CD14-positive monocyte (primary cell): ENCODE data around the gene FAM151B. TPM values are rescaled to one million over a fixed set of nuclear protein-coding genes. Genes with fewer than 3 reads are reported as not detected.
"Not testable (repeated sequence)": the region's sequence is repeated elsewhere in the genome, so short reads cannot be mapped to it uniquely, and the experiment has no call there.

Source experiments
- DNase-seq, 3 donors: peaks; one replicate each; pipeline ENCODE4 v3.0.0-alpha.2; 2011 to 2022
- H2AFZ ChIP-seq: 2 replicates; pipeline ENCODE4 v1.6.0; 2012; ENCODE audit warnings: mild to moderate bottlenecking, low read depth, low read length, inconsistent platforms; ENCODE audit not compliant: insufficient read depth, poor library complexity, severe bottlenecking
- H3K27ac ChIP-seq, 2 donors: 1 replicate in 1 of 2; 2 replicates in 1 of 2; pipeline ENCODE4 v1.5.1; 2012 to 2013; ENCODE audit warnings: low read length in 2 of 2, control low read depth in 1 of 2, inconsistent platforms in 1 of 2, low read depth in 1 of 2, mild to moderate bottlenecking in 1 of 2
- H3K27me3 ChIP-seq, 2 donors: one replicate each; pipeline versions ENCODE4 v1.6.0 to v1.6.1; 2011 to 2013; ENCODE audit warnings: low read length in 2 of 2; ENCODE audit not compliant: control insufficient read depth in 2 of 2, insufficient read depth in 2 of 2
- H3K36me3 ChIP-seq, 2 donors: replicated peaks in 1 of 2; 1 replicate in 1 of 2; 2 replicates in 1 of 2; pipeline versions ENCODE4 v1.5.1 to v1.6.1; 2012 to 2013; ENCODE audit warnings: low read length in 2 of 2, control low read depth in 1 of 2, inconsistent platforms in 1 of 2, mild to moderate bottlenecking in 1 of 2; ENCODE audit not compliant: insufficient read depth in 2 of 2, control insufficient read depth in 1 of 2
- H3K4me1 ChIP-seq, 2 donors: 1 replicate in 1 of 2; 2 replicates in 1 of 2; pipeline versions ENCODE4 v1.5.1 to v1.6.1; 2012 to 2013; ENCODE audit warnings: low read length in 2 of 2, control low read depth in 1 of 2, inconsistent platforms in 1 of 2, mild to moderate bottlenecking in 1 of 2, moderate library complexity in 1 of 2; ENCODE audit not compliant: insufficient read depth in 2 of 2, control insufficient read depth in 1 of 2
- H3K4me2 ChIP-seq: replicated peaks from 2 replicates; pipeline ENCODE3; 2012; ENCODE audit warnings: low read length, moderate library complexity, mild to moderate bottlenecking; ENCODE audit not compliant: poor library complexity, severe bottlenecking; ENCODE audit errors: extremely low read depth
- H3K4me3 ChIP-seq, 3 experiments: fragments of 200-600 bp in 1 of 3; sonication (generic) in 1 of 3; replicated peaks in 1 of 3; 1 replicate in 2 of 3; 2 replicates in 1 of 3; pipeline ENCODE4 v1.5.1; 2011 to 2013; ENCODE audit warnings: low read length in 3 of 3, mild to moderate bottlenecking in 3 of 3, control low read depth in 2 of 3, low read depth in 2 of 3, inconsistent platforms in 1 of 3, moderate library complexity in 1 of 3
- H3K79me2 ChIP-seq: 2 replicates; pipeline ENCODE4 v1.6.0; 2012; ENCODE audit warnings: mild to moderate bottlenecking, control low read depth, inconsistent platforms, low read length, moderate library complexity; ENCODE audit not compliant: insufficient read depth
- H3K9ac ChIP-seq: 2 replicates; pipeline ENCODE4 v1.6.0; 2017; ENCODE audit warnings: low read length, mild to moderate bottlenecking; ENCODE audit not compliant: insufficient read depth, poor library complexity, severe bottlenecking
- H3K9me3 ChIP-seq, 2 donors: replicated peaks in 1 of 2; 1 replicate in 1 of 2; 2 replicates in 1 of 2; pipeline versions ENCODE4 v1.5.1 to v1.6.1; 2012 to 2013; ENCODE audit warnings: low read length in 2 of 2, control low read depth in 1 of 2; ENCODE audit not compliant: control insufficient read depth in 1 of 2, insufficient read depth in 1 of 2
- H4K20me1 ChIP-seq: 2 replicates; pipeline ENCODE4 v1.6.0; 2012; ENCODE audit warnings: mild to moderate bottlenecking, low read length, control low read depth, moderate library complexity; ENCODE audit not compliant: insufficient read depth
- H3K27ac Mint-ChIP-seq, 7 donors: one replicate each; pipeline ENCODE4 v1.8.0; 2020; ENCODE audit warnings: mild to moderate bottlenecking in 7 of 7, mixed read lengths in 7 of 7, moderate library complexity in 6 of 7, inconsistent platforms in 2 of 7
- H3K27me3 Mint-ChIP-seq, 3 donors: one replicate each; pipeline ENCODE4 v1.8.0; 2021 to 2022; ENCODE audit warnings: low read depth in 3 of 3, mild to moderate bottlenecking in 3 of 3, mixed read lengths in 3 of 3, moderate library complexity in 3 of 3, inconsistent platforms in 1 of 3
- H3K36me3 Mint-ChIP-seq, 2 donors: one replicate each; pipeline ENCODE4 v1.8.0; 2020; ENCODE audit warnings: mixed read lengths in 2 of 2, inconsistent platforms in 1 of 2, mild to moderate bottlenecking in 1 of 2
- H3K4me1 Mint-ChIP-seq: one replicate; pipeline ENCODE4 v1.8.0; 2020; ENCODE audit warnings: mild to moderate bottlenecking, mixed read lengths
- H3K4me3 Mint-ChIP-seq, 2 donors: one replicate each; pipeline ENCODE4 v1.8.0; 2020; ENCODE audit warnings: mild to moderate bottlenecking in 2 of 2, mixed read lengths in 2 of 2, moderate library complexity in 1 of 2
- H3K9me3 Mint-ChIP-seq, 7 donors: one replicate each; pipeline ENCODE4 v1.8.0; 2020 to 2022; ENCODE audit warnings: mixed read lengths in 7 of 7, mild to moderate bottlenecking in 6 of 7, moderate library complexity in 6 of 7, inconsistent platforms in 2 of 7
- CTCF ChIP-seq: fragments of 200-600 bp; IDR thresholded peaks from one replicate; pipeline ENCODE4 v1.8.0; 2022; ENCODE audit warnings: antibody characterized with exemption, mild to moderate bottlenecking
- WGBS: methylation state at CpG from one replicate; pipeline ENCODE4 v1.1.5; 2013; ENCODE audit warnings: missing lambda C conversion rate; ENCODE audit not compliant: insufficient coverage; 5-methylcytosine and 5-hydroxymethylcytosine counted together
- intact Hi-C, 2 donors: fragments of 100-400 bp; cut with micrococcal nuclease; formaldehyde crosslinking; loops; one replicate each; pipeline versions ENCODE4 v1.15.0 to v1.15.1; 2023
- polyA plus RNA-seq, 3 donors: library from polyadenylated mRNA; depleted of rRNA in 1 of 3; unstranded in 2 of 3; stranded (reverse) in 1 of 3; fragments of 300-500 nt in 2 of 3; fragments of >200 nt in 1 of 3; fragmentation: Illumina TruSeq in 2 of 3; gene quantifications; 1 replicate in 2 of 3; 2 replicates in 1 of 3; pipeline ENCODE4 v1.2.3, GENCODE V29; 2012 to 2021

Gene FAM151B
- polyA plus RNA-seq, 3 donors, result 3.2 to 10.2 (median 4.5) TPM

- Histone ChIP-seq H3K36me3 (peaks cover 5 to 18% of the 10 kb centered on the region in 2 donors), H3K79me2 (peaks cover 70% of the 10 kb centered on the region), H3K4me2 (no peak overlapping the region), H3K9me3 (no peaks in the 10 kb centered on the region), H3K4me1 (peaks cover 5 to 18% of the 10 kb centered on the region in 2 donors), H3K27me3 (no peaks in the 10 kb centered on the region), H3K4me3 (no peak overlapping the region), H4K20me1 (no peaks in the 10 kb centered on the region), H3K9ac (no peak overlapping the region), H2AFZ (no peak overlapping the region), H3K27ac (no peak overlapping the region)
- Mint-ChIP-seq H3K27ac (peak overlapping the region in 2 of 7 donors; percentile 8 to 43), H3K27me3 (peaks cover 0 to 1% (median 0%) of the 10 kb centered on the region in 3 donors), H3K9me3 (no peaks in the 10 kb centered on the region), H3K4me1 (peaks cover 22% of the 10 kb centered on the region), H3K36me3 (peaks cover 16 to 29% of the 10 kb centered on the region in 2 donors), H3K4me3 (no peak overlapping the region)
- 100% methylated on average over 1 of the region's 3 CpGs for WGBS
- no peak for DNase-seq
- TF ChIP-seq CTCF, result no peak
- intact Hi-C loops, result no loop called here
Observed at GRCh38 chr5:80492741-80493140, 4.8 kb downstream of the FAM151B start.

DNA sequence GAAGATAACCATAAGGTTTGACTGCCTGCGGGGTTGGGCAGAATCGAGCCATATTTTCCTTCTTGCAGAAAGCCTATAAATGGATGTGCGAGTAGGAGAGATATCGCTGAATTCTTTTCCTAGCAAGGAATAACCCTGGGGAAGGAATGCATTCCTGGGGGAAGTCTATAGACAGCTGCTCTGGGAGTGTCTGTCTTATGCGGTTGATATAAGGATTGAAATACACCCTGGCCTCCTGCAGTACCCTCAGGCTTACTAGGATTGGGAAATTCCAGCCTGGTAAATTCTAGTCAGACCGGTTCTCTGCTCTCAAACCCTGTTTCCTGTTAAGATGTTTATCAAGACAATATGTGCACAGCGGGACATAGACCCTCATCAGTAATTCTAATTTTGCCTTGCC is 5.5 kb downstream of the FAM151B start:
- H2AFZ ChIP-seq, H3K4me3 ChIP-seq, intact Hi-C loops, DNase-seq, H3K9me3 Mint-ChIP-seq, H3K9ac ChIP-seq, H3K4me2 ChIP-seq, H4K20me1 ChIP-seq, H3K4me3 Mint-ChIP-seq, H3K27ac Mint-ChIP-seq, H3K27me3 Mint-ChIP-seq, H3K27me3 ChIP-seq, H3K9me3 ChIP-seq, H3K27ac ChIP-seq: not testable (repeated sequence)
- 100% methylated on average over 3 of the region's 7 CpGs for WGBS
- Mint-ChIP-seq H3K4me1 (peaks cover 20% of the 10 kb centered on the region), H3K36me3 (peaks cover 16 to 29% of the 10 kb centered on the region in 2 donors)
- H3K4me1 ChIP-seq, result peaks cover 4 to 16% of the 10 kb centered on the region in 2 donors
- H3K36me3 ChIP-seq, result peaks cover 5 to 18% of the 10 kb centered on the region in 2 donors
- H3K79me2 ChIP-seq, result peaks cover 69% of the 10 kb centered on the region
